Body of pancreas (tissue), 4 donors: ENCODE data around the gene ARF6.

ENCODE experiments used
- POLR2A ChIP-seq, 3 donors: fragments of 450-650 bp; IDR thresholded peaks; one replicate each; pipeline ENCODE4 v1.6.1; 2016; ENCODE audit warnings: antibody characterized with exemption in 3 of 3, mild to moderate bottlenecking in 2 of 3
- TF ChIP-seq, protein P1 (sequence below), 7 experiments: fragments of 450-650 bp in 4 of 7; fragments of 200-600 bp in 3 of 7; sonication (generic) in 3 of 7; IDR thresholded peaks; one replicate each; pipeline ENCODE4 v1.5.1; 2016 to 2019; ENCODE audit warnings: antibody characterized with exemption in 7 of 7

DNA sequence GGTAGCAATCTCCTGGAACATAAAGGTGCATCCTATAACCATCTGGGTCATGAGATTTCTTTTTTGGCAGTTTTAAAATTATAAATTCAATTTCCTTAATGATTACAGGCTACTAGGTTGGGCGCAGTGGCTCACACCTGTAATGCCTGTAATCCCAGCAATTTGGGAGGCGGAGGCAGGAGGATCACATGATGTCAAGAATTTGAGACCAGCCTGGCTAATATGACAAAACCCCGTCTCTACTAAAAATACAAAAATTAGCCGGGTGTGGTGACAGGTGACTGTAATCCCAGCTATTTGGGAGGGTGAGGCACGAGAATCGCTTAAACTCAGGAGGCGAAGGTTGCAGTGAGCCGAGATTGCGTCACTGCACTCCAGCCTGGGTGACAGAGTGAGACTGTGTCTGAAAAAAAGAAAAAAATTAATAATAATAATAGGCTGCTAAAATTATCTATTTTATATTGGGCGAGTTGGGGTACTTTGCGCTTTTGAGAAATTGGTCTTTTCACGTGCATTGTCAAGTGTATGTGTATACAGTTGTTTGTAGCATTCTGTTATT is 17.2 kb upstream of the ARF6 start:
- TF ChIP-seq, protein P1, sequence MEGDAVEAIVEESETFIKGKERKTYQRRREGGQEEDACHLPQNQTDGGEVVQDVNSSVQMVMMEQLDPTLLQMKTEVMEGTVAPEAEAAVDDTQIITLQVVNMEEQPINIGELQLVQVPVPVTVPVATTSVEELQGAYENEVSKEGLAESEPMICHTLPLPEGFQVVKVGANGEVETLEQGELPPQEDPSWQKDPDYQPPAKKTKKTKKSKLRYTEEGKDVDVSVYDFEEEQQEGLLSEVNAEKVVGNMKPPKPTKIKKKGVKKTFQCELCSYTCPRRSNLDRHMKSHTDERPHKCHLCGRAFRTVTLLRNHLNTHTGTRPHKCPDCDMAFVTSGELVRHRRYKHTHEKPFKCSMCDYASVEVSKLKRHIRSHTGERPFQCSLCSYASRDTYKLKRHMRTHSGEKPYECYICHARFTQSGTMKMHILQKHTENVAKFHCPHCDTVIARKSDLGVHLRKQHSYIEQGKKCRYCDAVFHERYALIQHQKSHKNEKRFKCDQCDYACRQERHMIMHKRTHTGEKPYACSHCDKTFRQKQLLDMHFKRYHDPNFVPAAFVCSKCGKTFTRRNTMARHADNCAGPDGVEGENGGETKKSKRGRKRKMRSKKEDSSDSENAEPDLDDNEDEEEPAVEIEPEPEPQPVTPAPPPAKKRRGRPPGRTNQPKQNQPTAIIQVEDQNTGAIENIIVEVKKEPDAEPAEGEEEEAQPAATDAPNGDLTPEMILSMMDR (IDR thresholded peaks at IDR 0.05): no peak
- TF ChIP-seq POLR2A (IDR thresholded peaks at IDR 0.05): no peak
